Upper lobe of right lung (tissue), 1 donor: Measurements from ENCODE around the gene RAI14. TPM values are rescaled to one million over a fixed set of nuclear protein-coding genes. Genes with fewer than 3 reads are reported as not detected.

ENCODE experiments used
- ATAC-seq: fragments of 200-7000 bp; cut with Tn5 transposase; one replicate; pipeline ENCODE4 v1.9.1; 2020; ENCODE audit warnings: mild to moderate bottlenecking, moderate library complexity
- DNase-seq: peaks from one replicate; pipeline ENCODE4 v3.0.0-alpha.2; 2020
- H3K27ac ChIP-seq: fragments of 200-600 bp; one replicate; pipeline ENCODE4 v1.8.0; 2022
- H3K27me3 ChIP-seq: fragments of 200-600 bp; one replicate; pipeline ENCODE4 v1.8.0; 2022; ENCODE audit warnings: mild to moderate bottlenecking
- H3K36me3 ChIP-seq: fragments of 200-600 bp; one replicate; pipeline ENCODE4 v1.8.0; 2022
- H3K4me1 ChIP-seq: fragments of 200-600 bp; one replicate; pipeline ENCODE4 v1.8.0; 2022
- H3K4me3 ChIP-seq: fragments of 200-600 bp; one replicate; pipeline ENCODE4 v1.8.0; 2022; ENCODE audit warnings: mild to moderate bottlenecking
- H3K9me3 ChIP-seq: fragments of 200-600 bp; one replicate; pipeline ENCODE4 v1.8.0; 2022
- CTCF ChIP-seq: fragments of 200-600 bp; IDR thresholded peaks from one replicate; pipeline ENCODE4 v1.8.0; 2022; ENCODE audit warnings: antibody characterized with exemption
- intact Hi-C: fragments of 100-400 bp; cut with DNase I; formaldehyde crosslinking; loops from one replicate; pipeline ENCODE4 v1.11.0; 2022
- total RNA-seq: library from RNA; stranded (reverse); fragmentation: NEBNext Ultra II Directional; extraction: Animal tissue kit (Norgen Biotek cat#: 25700); gene quantifications from one replicate; pipeline ENCODE4 v1.2.1, GENCODE V29; 2021
- donor health status: DM: no; HTN: yes; CAD: no; lungs with severe emphysema.

The RAI14 gene
- total RNA-seq, 1 donor from 2014 or later: 79.6 TPM

- no peaks in the 10 kb centered on the region for H3K27me3 ChIP-seq
- H3K27ac ChIP-seq: no peak overlapping the region
- intact Hi-C loops: no loop called here
- H3K4me3 ChIP-seq: no peak overlapping the region
- ATAC-seq (peak; percentile 68), DNase-seq (no peak)
- peaks cover 30% of the 10 kb centered on the region for H3K4me1 ChIP-seq
- no peak for TF ChIP-seq CTCF
- no peaks in the 10 kb centered on the region for H3K9me3 ChIP-seq
- no peaks in the 10 kb centered on the region for H3K36me3 ChIP-seq
Measured at GRCh38 chr5:34740389-34740806, 84.3 kb downstream of the RAI14 start.

GRCh38 chr5:34742061-34742460 lies 85.9 kb downstream of the RAI14 start:
- intact Hi-C loops: no loop called here

DNA sequence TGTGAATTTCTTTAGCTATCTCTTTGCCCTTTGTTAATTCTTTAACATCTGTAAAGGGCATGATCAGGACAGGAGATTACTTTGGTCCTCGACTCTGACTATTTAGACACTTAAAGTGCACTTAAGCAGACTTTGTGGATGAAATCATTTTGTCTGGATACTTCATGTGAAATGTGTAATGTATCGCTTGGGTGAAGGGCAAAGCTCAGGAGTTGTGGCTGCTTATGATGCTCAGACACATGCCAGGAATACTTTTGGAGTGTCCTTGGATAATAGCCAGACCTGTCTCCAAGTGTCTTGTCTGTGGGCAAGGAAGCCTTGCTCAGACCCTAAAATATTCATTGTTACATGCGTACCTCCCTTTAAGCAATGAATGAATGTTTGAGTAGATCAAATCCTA lies 87.8 kb downstream of the RAI14 start:
- TF ChIP-seq CTCF: no peak
- no peaks in the 10 kb centered on the region for H3K9me3 ChIP-seq
- H3K4me1 ChIP-seq: peaks cover 21% of the 10 kb centered on the region
- H3K27ac ChIP-seq: no peak overlapping the region
- no peak overlapping the region for H3K4me3 ChIP-seq
- ATAC-seq: peak; percentile 64
- no peak for DNase-seq
- intact Hi-C loops: no loop called here
- H3K27me3 ChIP-seq: no peaks in the 10 kb centered on the region
- no peaks in the 10 kb centered on the region for H3K36me3 ChIP-seq

More at GRCh38 chr5:34742061-34742460, 85.9 kb downstream of the RAI14 start:
- DNase-seq (no peak), ATAC-seq (no peak)
- Histone ChIP-seq H3K4me1 (peaks cover 24% of the 10 kb centered on the region), H3K36me3 (no peaks in the 10 kb centered on the region), H3K27me3 (no peaks in the 10 kb centered on the region), H3K4me3 (no peak overlapping the region), H3K27ac (no peak overlapping the region), H3K9me3 (no peaks in the 10 kb centered on the region)
- no peak for TF ChIP-seq CTCF

DNA sequence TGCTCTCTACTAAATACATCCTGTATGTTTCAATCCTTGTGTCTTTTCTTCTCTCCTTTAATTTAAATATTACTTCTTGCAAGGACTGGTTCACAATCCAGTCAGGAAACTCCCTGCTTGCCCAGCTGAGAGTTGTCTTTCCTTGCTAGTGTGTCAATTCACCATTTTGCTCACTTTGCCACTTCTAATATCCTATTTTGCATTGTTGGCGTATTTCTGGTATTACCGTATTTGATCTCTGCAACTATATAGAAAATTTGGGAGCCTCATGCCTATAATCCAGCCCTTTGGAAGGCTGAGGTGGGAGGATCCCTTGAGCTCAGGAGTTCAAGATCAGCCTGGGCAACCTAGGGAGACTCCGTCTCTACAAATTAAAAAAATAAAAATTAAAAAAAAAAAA lies 92.3 kb downstream of the RAI14 start:
- Histone ChIP-seq H3K36me3 (no peaks in the 10 kb centered on the region), H3K27me3 (no peaks in the 10 kb centered on the region), H3K27ac (no peak overlapping the region), H3K9me3 (no peaks in the 10 kb centered on the region), H3K4me1 (no peaks in the 10 kb centered on the region), H3K4me3 (no peak overlapping the region)
- no peak for TF ChIP-seq CTCF
- ATAC-seq (no peak), DNase-seq (no peak)
- intact Hi-C loops: no loop called here

DNA sequence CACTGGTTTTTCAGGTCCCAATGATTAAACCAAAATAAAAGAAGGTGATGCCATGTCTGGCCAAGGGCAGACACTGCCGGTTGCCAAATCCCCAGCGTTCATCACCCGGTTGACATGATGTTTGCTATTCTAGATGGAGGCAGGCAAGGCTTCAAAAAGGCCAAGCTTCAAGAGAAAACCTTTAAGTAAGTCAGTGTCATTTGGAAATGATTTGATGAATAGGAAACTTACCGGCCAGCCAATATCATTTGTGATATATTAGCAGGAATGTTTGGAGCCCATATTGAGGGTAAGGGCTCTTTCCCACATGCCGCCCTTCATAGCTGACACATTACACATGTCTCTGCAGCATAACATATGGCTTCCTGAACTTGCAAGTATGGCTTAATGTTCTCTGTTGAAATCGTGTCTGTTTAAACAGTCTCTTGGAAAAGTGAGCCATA lies 93.3 kb downstream of the RAI14 start:
- TF ChIP-seq CTCF: no peak
- DNase-seq: no peak
- H3K36me3 ChIP-seq: no peaks in the 10 kb centered on the region
- intact Hi-C loops: no loop called here
- no peak for ATAC-seq
- H3K9me3 ChIP-seq: no peaks in the 10 kb centered on the region
- no peak overlapping the region for H3K4me3 ChIP-seq
- H3K27ac ChIP-seq: no peak overlapping the region
- no peaks in the 10 kb centered on the region for H3K4me1 ChIP-seq
- no peaks in the 10 kb centered on the region for H3K27me3 ChIP-seq

DNA sequence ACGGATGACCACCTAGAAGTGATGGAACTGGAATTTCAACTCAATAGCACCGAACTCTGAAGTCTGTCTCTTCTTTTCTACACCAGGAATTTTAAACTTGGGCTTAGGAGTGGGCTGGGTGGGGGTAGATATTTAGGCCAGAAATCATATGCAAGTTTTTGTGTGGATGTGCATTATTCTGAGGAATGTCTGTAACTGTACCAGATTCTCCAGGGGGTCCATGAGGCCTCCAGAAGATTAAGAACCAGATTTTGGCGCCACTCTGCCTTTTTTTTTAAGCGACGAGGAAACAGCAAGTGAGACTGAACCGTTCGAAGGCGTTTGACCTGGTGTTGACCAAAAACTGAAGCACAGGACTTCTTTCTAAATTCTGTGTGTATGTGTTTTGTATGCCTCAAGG lies 94.1 kb downstream of the RAI14 start:
- no peak for TF ChIP-seq CTCF
- intact Hi-C loops: no loop called here
- no peak for ATAC-seq

More for the DNA sequence above, 94.1 kb downstream of the RAI14 start:
- no peaks in the 10 kb centered on the region for H3K36me3 ChIP-seq
- H3K9me3 ChIP-seq: no peaks in the 10 kb centered on the region
- no peak for DNase-seq
- H3K4me1 ChIP-seq: no peaks in the 10 kb centered on the region
- H3K27ac ChIP-seq: no peak overlapping the region
- H3K4me3 ChIP-seq: no peak overlapping the region
- H3K27me3 ChIP-seq: no peaks in the 10 kb centered on the region
